ENCODE data around the gene ADAM8.

ADAM8 gene

GRCh38 chr10:133281084-133281483, 4.4 kb upstream of the ADAM8 start:
- DNase-seq: no peak

GRCh38 chr10:133280391-133281059, 3.9 kb upstream of the ADAM8 start:
- no peak for DNase-seq

- no peak for DNase-seq
Measured at GRCh38 chr10:133279326-133280226, 2.9 kb upstream of the ADAM8 start.

- peak; percentile 71 for DNase-seq
Measured at GRCh38 chr10:133278577-133279265, 2.1 kb upstream of the ADAM8 start.

- DNase-seq: peak; percentile 20
Measured at GRCh38 chr10:133277993-133278576, 1.4 kb upstream of the ADAM8 start.

- DNase-seq: no peak
Measured at GRCh38 chr10:133277277-133277992, 767 bp upstream of the ADAM8 start.

GRCh38 chr10:133276100-133276434, 601 bp downstream of the ADAM8 start:
- no peak for DNase-seq

- DNase-seq: peak; percentile 66
Measured at GRCh38 chr10:133275684-133276092, 980 bp downstream of the ADAM8 start.

GRCh38 chr10:133274751-133275683, 1.7 kb downstream of the ADAM8 start:
- peak; percentile 86 for DNase-seq

- DNase-seq: no peak
Measured at GRCh38 chr10:133273534-133274143, 3.0 kb downstream of the ADAM8 start.

- DNase-seq: no peak
Measured at GRCh38 chr10:133272964-133273420, 3.7 kb downstream of the ADAM8 start.

- DNase-seq: no peak
Measured at GRCh38 chr10:133272301-133272963, 4.2 kb downstream of the ADAM8 start.

- no peak for DNase-seq
Measured at GRCh38 chr10:133271521-133272300, 5.0 kb downstream of the ADAM8 start.

GRCh38 chr10:133270773-133271297, 5.8 kb downstream of the ADAM8 start:
- DNase-seq: no peak

- DNase-seq: no peak
Measured at GRCh38 chr10:133270204-133270603, 6.5 kb downstream of the ADAM8 start.

- no peak for DNase-seq
Measured at GRCh38 chr10:133269367-133269766, 7.3 kb downstream of the ADAM8 start.

GRCh38 chr10:133268532-133268931, 8.1 kb downstream of the ADAM8 start:
- DNase-seq: no peak

GRCh38 chr10:133267829-133268228, 8.8 kb downstream of the ADAM8 start:
- DNase-seq: no peak

- no peak for DNase-seq
Measured at GRCh38 chr10:133267293-133267692, 9.4 kb downstream of the ADAM8 start.
